Measurements from ENCODE around the gene TMCC2. TPM values are rescaled to one million over a fixed set of nuclear protein-coding genes. Genes with fewer than 3 reads are reported as not detected.

The TMCC2 gene
- total and polyA plus RNA-seq, 2 of the 8 experiments (the other 6 are each of a cell fraction or from before 2014, with no cell fraction given), result 6.7 to 6.8 TPM

DNA sequence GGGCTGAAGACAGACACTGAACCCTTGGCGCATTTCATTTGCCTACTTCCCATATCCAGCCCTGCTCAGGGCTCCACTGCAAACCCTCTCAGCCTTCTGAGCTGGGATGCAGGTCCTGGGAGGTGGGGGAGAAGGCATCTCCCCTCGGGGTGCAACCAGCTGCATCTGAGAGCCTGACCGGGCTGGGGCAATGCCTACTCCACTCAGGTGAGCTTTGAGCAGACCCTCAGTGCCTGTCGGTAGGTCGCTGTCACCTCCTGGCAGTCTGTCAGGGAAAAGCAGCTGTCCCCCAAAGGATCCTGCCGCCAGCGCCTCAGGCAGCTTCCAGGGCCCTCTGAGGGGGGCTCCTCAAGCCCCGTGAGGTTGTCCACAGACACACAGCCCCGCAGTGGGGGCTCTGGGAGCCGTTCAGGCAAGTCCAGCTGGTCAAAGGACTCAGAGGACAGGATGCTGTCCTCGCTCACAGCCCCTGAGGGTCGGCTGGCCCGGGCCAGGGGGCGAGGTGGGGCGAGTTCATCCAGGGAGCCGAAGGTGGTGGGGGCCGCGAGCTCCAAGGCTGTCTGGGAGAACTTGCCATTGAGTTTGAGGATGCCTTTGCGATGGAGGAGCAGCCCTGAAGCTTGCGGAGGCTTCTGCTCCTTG lies 75.6 kb downstream of the TMCC2 start:
- peak overlapping the region; percentile 95 for H3K4ac ChIP-seq (replicated peaks; ENCODE audit: insufficient read length, low read depth, low read length)
- H3K79me2 ChIP-seq (ENCODE audit: control insufficient read depth in 1 of 2, insufficient read depth in 2 of 2, low read length in 2 of 2), result peaks cover 0 to 6% of the 10 kb centered on the region in 2 experiments; a peak in 1 of 4 replicates
- H3K27me3 ChIP-seq (replicated peaks in 1 of 4; ENCODE audit: control insufficient read depth in 3 of 4, extremely low read depth in 1 of 4, insufficient read depth in 3 of 4, low read length in 3 of 4), result no peaks in the 10 kb centered on the region
- peak overlapping the region; percentile 93 for H4K91ac ChIP-seq (replicated peaks; ENCODE audit: insufficient read length, low read length)
- H4K8ac ChIP-seq (ENCODE audit: extremely low read depth, insufficient read depth, low read length), result no peak overlapping the region
- H3K4me2 ChIP-seq (ENCODE audit: insufficient read depth in 1 of 2, low read depth in 2 of 2, low read length in 2 of 2), result no peak overlapping the region
- H3K18ac ChIP-seq (ENCODE audit: extremely low read depth, low read length), result peak overlapping the region; percentile 93
- FAIRE-seq (no peak), DNase-seq (ENCODE audit: low read depth in 1 of 2, low spot score in 2 of 2) (no peak)
- 83% methylated on average over 18 of the region's 20 CpGs; no CpG with 5 or more reads in 1 of the 2 experiments for WGBS, 2 experiments (ENCODE audit: extremely low coverage in 1 of 2, insufficient coverage in 1 of 2, insufficient read length in 1 of 2, insufficient replicate concordance in 2 of 2, low coverage in 1 of 2, low lambda C conversion rate in 2 of 2, missing lambda C conversion rate in 1 of 2)
- no peaks in the 10 kb centered on the region for H4K20me1 ChIP-seq (replicated peaks in 1 of 2; ENCODE audit: control insufficient read depth in 1 of 2, insufficient read depth in 2 of 2, low read length in 2 of 2)
- H3K14ac ChIP-seq (ENCODE audit: insufficient read length), result no peak overlapping the region
- no peak overlapping the region for H2BK120ac ChIP-seq (replicated peaks; ENCODE audit: low read depth, low read length)
- peak overlapping the region; percentile 75 for H3K27ac ChIP-seq (ENCODE audit: low read depth, low read length)
- peaks cover 15 to 33% (median 28%) of the 10 kb centered on the region in 4 experiments for H3K4me1 ChIP-seq (replicated peaks in 1 of 4; ENCODE audit: control insufficient read depth in 3 of 4, insufficient read depth in 4 of 4, low read length in 3 of 4)
- peak overlapping the region; percentile 98; the same call in 1 of the 2 replicates for H2BK15ac ChIP-seq (ENCODE audit: low read length)
- H2AFZ ChIP-seq (ENCODE audit: low read length), result no peak overlapping the region
- H3K23me2 ChIP-seq (ENCODE audit: low read depth, low read length), result peaks cover 2% of the 10 kb centered on the region
- H3K9me3 ChIP-seq (ENCODE audit: insufficient read depth in 2 of 2, low read depth in 1 of 2, low read length in 1 of 2), result no peaks in the 10 kb centered on the region
- peaks cover 33 to 65% (median 49%) of the 10 kb centered on the region in 4 experiments for H3K36me3 ChIP-seq (ENCODE audit: control insufficient read depth in 2 of 4, insufficient read depth in 4 of 4, low read length in 3 of 4)
- peak overlapping the region; percentile 54 for H4K5ac ChIP-seq (ENCODE audit: insufficient read length, low read depth, low read length)
- no peak overlapping the region for H3K23ac ChIP-seq (ENCODE audit: insufficient read length)
- H2AK5ac ChIP-seq (ENCODE audit: low read depth, low read length), result peak overlapping the region; percentile 87
- ChIA-PET CTCF (ENCODE audit: partially characterized antibody) (interaction anchor here (1.8 to 67.1 kb wide), 6 partner anchors 16 to 221 kb away, joined by 4 to 2424 read pairs (median 8); partner anchors contain the start of gene NUAK2), POLR2A (ENCODE audit: partially characterized antibody) (interaction anchor here (1.0 to 8.8 kb wide), 10 partner anchors 9 to 146 kb away, joined by 3 to 134 read pairs (median 8); partner anchors contain the start of gene NUAK2)
- H3K79me1 ChIP-seq (ENCODE audit: low read depth, low read length), result 0 out of 2 replicates have a peak, but pooled peaks cover 1% of the 10 kb centered on the region
- TF ChIP-seq RAD21 (IDR thresholded peaks at IDR 0.05 in 1 of 2, conservative IDR thresholded peaks at IDR 0.05 in 1 of 2; ENCODE audit: low read depth in 2 of 2, low read length in 2 of 2) (peak in 1 of 2 experiments; percentile 28; a peak in 1 of 4 replicates), RXRA (IDR thresholded peaks at IDR 0.05; ENCODE audit: insufficient read depth, low read depth, low read length) (no peak), ASH2L (IDR thresholded peaks at IDR 0.05; ENCODE audit: low read length) (no peak), PHF8 (conservative IDR thresholded peaks at IDR 0.05; ENCODE audit: low read depth, low read length) (no peak), SP2 (IDR thresholded peaks at IDR 0.05; ENCODE audit: low read length) (no peak)
- peak overlapping the region; percentile 84 for H2BK5ac ChIP-seq (ENCODE audit: low read depth, low read length)
- no peak overlapping the region for H3K4me3 ChIP-seq (ENCODE audit: extremely low read depth in 1 of 4, insufficient read depth in 2 of 4, low read depth in 3 of 4, low read length in 4 of 4)
- 0 out of 7 replicates have a peak overlapping the region, but pooled peaks of 1 of the 4 experiments have one; percentile 8 for H3K9ac ChIP-seq (replicated peaks in 1 of 4; ENCODE audit: extremely low read depth in 1 of 4, low read depth in 3 of 4, low read length in 3 of 4)
- H3K56ac ChIP-seq (replicated peaks; ENCODE audit: insufficient read length, low read depth, low read length), result no peak overlapping the region
- peak overlapping the region; percentile 98 for H2BK12ac ChIP-seq (ENCODE audit: low read depth, low read length)
- H2BK20ac ChIP-seq (ENCODE audit: low read length), result peak overlapping the region; percentile 98; the same call in 1 of the 2 replicates

Measured in H1 (cell line).